DOHH2 (cell line): ENCODE results near the gene PCBP3.

Source experiments
- H3F3A ChIP-seq: fragments of 200-600 bp; sonication (generic), shearing (Covaris generic); 2 replicates; pipeline ENCODE4 v1.6.0; 2016; ENCODE audit warnings: antibody characterized with exemption, mild to moderate bottlenecking; ENCODE audit not compliant: control insufficient read depth, insufficient read depth
- H3K27ac ChIP-seq: fragments of 200-600 bp; sonication (generic); 2 replicates; pipeline ENCODE4 v1.5.1; 2014; ENCODE audit warnings: low read depth, mild to moderate bottlenecking, low read length, moderate library complexity
- H3K27me3 ChIP-seq: fragments of 200-600 bp; sonication (generic); 2 replicates; pipeline ENCODE4 v1.6.1; 2014; ENCODE audit warnings: mild to moderate bottlenecking, low read length, mixed read lengths; ENCODE audit not compliant: control insufficient read depth
- H3K36me3 ChIP-seq: fragments of 200-600 bp; sonication (generic); 2 replicates; pipeline ENCODE4 v1.6.1; 2014; ENCODE audit warnings: mild to moderate bottlenecking, low read length, moderate library complexity, mixed read lengths; ENCODE audit not compliant: control insufficient read depth
- H3K4me1 ChIP-seq: fragments of 200-600 bp; sonication (generic); 2 replicates; pipeline ENCODE4 v1.6.1; 2014; ENCODE audit warnings: mild to moderate bottlenecking, low read length, mixed read lengths; ENCODE audit not compliant: control insufficient read depth
- H3K4me2 ChIP-seq: fragments of 200-600 bp; sonication (generic); 2 replicates; pipeline ENCODE4 v1.6.0; 2014; ENCODE audit warnings: mild to moderate bottlenecking, low read length, moderate library complexity
- H3K4me3 ChIP-seq: fragments of 200-600 bp; sonication (generic); 2 replicates; pipeline ENCODE4 v1.5.1; 2014; ENCODE audit warnings: mild to moderate bottlenecking, low read length, mixed read lengths
- H3K79me2 ChIP-seq: fragments of 200-600 bp; sonication (generic); 2 replicates; pipeline ENCODE4 v1.6.1; 2014; ENCODE audit warnings: mild to moderate bottlenecking, low read length, mixed read lengths; ENCODE audit not compliant: control insufficient read depth
- H3K9me2 ChIP-seq: fragments of 200-600 bp; sonication (generic); replicated peaks from 2 replicates; pipeline ENCODE4 v1.6.1; 2014; ENCODE audit warnings: mild to moderate bottlenecking, low read length, mixed read lengths; ENCODE audit not compliant: control insufficient read depth
- H3K9me3 ChIP-seq: fragments of 200-600 bp; sonication (generic); 2 replicates; pipeline ENCODE4 v1.6.1; 2014; ENCODE audit warnings: antibody characterized with exemption, low read length, mixed read lengths; ENCODE audit not compliant: control insufficient read depth, insufficient read depth
- H4K20me1 ChIP-seq: fragments of 200-600 bp; sonication (generic); 2 replicates; pipeline ENCODE4 v1.6.0; 2014; ENCODE audit warnings: low read depth, mild to moderate bottlenecking, antibody characterized with exemption, low read length, moderate library complexity; ENCODE audit not compliant: control insufficient read depth, insufficient read depth
- CTCF ChIP-seq: fragments of 200-600 bp; sonication (generic); IDR thresholded peaks from one replicate; pipeline ENCODE4 v1.5.1; 2014; ENCODE audit warnings: antibody characterized with exemption, mild to moderate bottlenecking, low read depth, low read length; ENCODE audit not compliant: poor library complexity, severe bottlenecking
- EZH2phosphoT487 ChIP-seq: fragments of 200-600 bp; sonication (generic); IDR thresholded peaks from 2 replicates; pipeline ENCODE4 v1.6.1; 2017; ENCODE audit warnings: borderline replicate concordance, mild to moderate bottlenecking, antibody characterized with exemption, low read length, moderate library complexity, mixed read lengths

The PCBP3 gene

GRCh38 chr21:45866551-45866950, 223.0 kb downstream of the PCBP3 start:
- H3K4me2 ChIP-seq: no peak overlapping the region
- H3K9me2 ChIP-seq: no peaks in the 10 kb centered on the region

GRCh38 chr21:45867041-45867666, 223.6 kb downstream of the PCBP3 start:
- TF ChIP-seq CTCF (no peak), EZH2phosphoT487 (no peak)
- Histone ChIP-seq H4K20me1 (no peaks in the 10 kb centered on the region), H3K27me3 (no peaks in the 10 kb centered on the region), H3K79me2 (no peaks in the 10 kb centered on the region), H3K9me3 (no peaks in the 10 kb centered on the region), H3K9me2 (no peaks in the 10 kb centered on the region), H3K27ac (no peak overlapping the region), H3K4me3 (no peak overlapping the region), H3F3A (no peaks in the 10 kb centered on the region), H3K4me2 (no peak overlapping the region), H3K4me1 (no peaks in the 10 kb centered on the region), H3K36me3 (no peaks in the 10 kb centered on the region)

More at GRCh38 chr21:45866551-45866950, 223.0 kb downstream of the PCBP3 start:
- Histone ChIP-seq H3K9me3 (no peaks in the 10 kb centered on the region), H3K27ac (no peak overlapping the region), H3F3A (no peaks in the 10 kb centered on the region), H3K27me3 (no peaks in the 10 kb centered on the region), H3K36me3 (no peaks in the 10 kb centered on the region), H3K4me1 (no peaks in the 10 kb centered on the region), H4K20me1 (no peaks in the 10 kb centered on the region), H3K4me3 (no peak overlapping the region), H3K79me2 (no peaks in the 10 kb centered on the region)
- no peak for TF ChIP-seq CTCF
- no peak for TF ChIP-seq EZH2phosphoT487

- Histone ChIP-seq H3F3A (no peaks in the 10 kb centered on the region), H3K79me2 (no peaks in the 10 kb centered on the region), H4K20me1 (no peaks in the 10 kb centered on the region), H3K4me2 (no peak overlapping the region), H3K4me1 (no peaks in the 10 kb centered on the region), H3K9me3 (no peaks in the 10 kb centered on the region), H3K9me2 (no peaks in the 10 kb centered on the region), H3K36me3 (no peaks in the 10 kb centered on the region), H3K27me3 (no peaks in the 10 kb centered on the region), H3K4me3 (no peak overlapping the region), H3K27ac (no peak overlapping the region)
- TF ChIP-seq CTCF (no peak), EZH2phosphoT487 (no peak)
Observed at GRCh38 chr21:45867671-45868081, 224.2 kb downstream of the PCBP3 start.
